GM18867 (cell line): ENCODE measurements around the gene IKBIP.
"Not testable (repeated sequence)": the region's sequence is repeated elsewhere in the genome, so short reads cannot be mapped to it uniquely, and the experiment has no call there.

Experiments
- ATAC-seq: cut with Tn5 transposase; IDR thresholded peaks from one replicate; pipeline ENCODE4 v1.9.1; 2021; ENCODE audit warnings: mild to moderate bottlenecking, moderate library complexity; ENCODE audit not compliant: unreplicated experiment

Gene IKBIP

DNA sequence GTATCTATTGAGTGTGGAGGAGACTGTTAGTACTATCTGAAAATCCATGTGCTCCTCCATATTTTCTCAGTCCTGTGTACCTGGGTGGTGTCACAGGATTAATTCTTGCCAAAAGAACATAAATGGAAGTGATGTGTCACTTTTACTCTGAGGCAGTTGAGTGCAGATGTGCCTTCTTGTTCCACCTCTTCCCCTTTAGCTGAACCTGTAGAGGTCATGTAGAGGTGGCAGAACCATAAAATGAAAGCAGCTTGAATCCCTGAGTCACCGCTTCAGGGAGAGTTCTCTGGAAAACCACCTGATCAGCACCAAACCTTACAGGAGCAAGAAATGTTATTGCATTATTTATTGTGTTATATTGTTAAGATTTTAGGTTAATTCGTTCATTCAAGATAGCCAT is 65.8 kb downstream of the IKBIP start:
- ATAC-seq: no peak

DNA sequence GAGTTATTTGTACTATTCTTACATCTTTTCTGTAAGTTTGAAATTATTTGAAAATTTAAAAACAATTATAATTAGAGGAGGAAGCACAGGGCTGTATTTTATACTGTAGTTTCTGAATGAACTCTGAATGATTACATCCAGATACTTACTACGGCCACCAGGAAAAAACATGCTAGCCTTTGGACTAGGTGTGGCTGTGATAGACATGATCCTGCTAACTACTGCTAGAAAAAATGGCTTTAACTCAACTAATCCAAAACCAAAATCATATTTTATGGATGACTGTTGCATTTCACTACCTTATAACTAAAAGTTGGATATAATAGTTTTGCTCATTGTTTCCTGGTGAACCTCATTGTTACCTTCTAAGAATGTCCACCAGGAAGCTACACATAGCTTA is 66.2 kb downstream of the IKBIP start:
- no peak for ATAC-seq

DNA sequence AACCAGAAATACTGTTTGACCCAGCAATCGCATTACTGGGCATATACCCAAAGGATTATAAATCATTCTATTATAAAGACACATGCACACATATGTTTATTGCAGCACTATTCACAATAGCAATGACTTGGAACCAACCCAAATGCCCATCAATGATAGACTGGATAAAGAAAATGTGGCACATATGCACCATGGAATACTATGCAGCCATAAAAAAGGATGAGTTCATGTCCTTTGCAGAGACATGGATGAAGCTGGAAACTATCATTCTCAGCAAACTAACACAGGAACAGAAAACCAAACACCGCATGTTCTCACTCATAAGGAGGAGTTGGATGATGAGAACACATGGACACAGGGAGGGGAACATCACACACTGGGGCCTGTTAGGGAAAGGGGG is 67.8 kb downstream of the IKBIP start:
- not testable (repeated sequence) for ATAC-seq

DNA sequence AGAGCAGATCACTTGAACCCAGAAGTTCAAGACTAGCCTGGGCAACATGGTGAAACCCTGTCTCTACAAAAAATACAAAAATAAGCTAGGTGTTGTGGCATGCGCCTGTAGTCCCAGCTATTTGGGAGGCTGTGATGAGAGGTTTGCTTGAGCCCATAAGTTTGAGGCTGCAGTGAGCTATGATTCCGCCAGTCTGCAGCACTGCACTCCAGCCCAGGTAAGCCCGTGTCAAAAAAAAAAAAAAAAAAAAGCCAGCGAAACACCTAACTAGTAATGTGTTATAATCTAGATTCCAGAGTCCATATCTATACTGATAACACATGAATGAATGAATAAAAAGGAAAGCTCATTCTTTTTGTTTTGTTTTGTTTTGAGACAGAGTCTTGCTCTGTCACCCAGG is 69.6 kb downstream of the IKBIP start:
- no peak for ATAC-seq
